CD4-positive, alpha-beta T cell treated with Interleukin-21 for 1 hour (primary cell): ENCODE data around the gene TM4SF1.

Source experiments
- DNase-seq: peaks from one replicate; pipeline ENCODE4 v3.0.0-alpha.2; 2020

The TM4SF1 gene, protein sequence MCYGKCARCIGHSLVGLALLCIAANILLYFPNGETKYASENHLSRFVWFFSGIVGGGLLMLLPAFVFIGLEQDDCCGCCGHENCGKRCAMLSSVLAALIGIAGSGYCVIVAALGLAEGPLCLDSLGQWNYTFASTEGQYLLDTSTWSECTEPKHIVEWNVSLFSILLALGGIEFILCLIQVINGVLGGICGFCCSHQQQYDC

DNA sequence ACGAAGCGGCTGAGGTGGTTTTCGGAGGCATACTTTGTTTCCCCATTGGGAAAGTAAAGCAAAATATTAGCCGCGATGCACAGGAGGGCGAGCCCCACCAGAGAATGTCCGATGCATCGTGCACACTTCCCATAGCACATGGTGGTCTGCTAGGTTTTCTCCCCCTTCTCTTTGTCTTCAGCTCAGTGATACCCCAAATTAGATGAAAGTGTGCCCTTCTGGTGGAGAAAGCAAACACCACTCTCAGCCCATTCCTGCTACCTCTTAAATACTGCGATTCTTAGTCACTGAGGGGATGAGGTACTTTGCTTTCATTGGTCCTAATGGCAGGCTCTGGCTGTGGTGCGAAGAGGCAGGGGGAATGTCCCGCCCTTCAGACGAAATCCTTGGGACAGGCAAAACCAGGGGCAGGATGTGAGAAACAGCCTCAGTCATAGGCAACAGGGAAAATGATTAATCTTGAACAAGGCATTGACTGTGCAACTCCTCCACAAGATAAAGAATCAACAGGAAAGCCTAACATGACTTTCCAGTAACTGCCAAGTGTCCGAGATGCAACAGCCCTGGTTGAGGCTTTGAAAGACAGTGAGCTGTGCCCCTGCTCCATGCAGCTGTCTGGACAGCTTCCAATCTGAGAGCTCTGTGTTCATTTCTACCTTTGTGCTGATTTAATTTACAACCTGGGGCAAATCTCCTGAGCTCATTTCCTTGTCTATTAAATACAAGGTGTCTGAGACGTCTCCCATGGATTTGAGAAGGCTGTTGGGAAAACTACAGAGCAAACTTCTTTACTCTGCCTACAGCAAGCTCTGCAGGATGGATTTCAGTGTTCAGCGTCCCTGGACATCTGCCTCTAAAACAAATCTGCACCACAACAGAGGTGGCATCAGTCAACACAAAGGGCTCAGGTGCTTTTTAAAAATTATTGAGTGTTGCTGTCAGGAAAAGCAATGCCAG lies at the start of gene TM4SF1:
TSS of gene TM4SF1 (minus strand) at position 242 of the 957 bp plus-strand sequence. CDS start at position 140, 102 bp downstream.
- no peak for DNase-seq

GRCh38 chr3:149426325-149426724 lies 48.9 kb upstream of the TM4SF1 start:
- DNase-seq = no peak

DNA sequence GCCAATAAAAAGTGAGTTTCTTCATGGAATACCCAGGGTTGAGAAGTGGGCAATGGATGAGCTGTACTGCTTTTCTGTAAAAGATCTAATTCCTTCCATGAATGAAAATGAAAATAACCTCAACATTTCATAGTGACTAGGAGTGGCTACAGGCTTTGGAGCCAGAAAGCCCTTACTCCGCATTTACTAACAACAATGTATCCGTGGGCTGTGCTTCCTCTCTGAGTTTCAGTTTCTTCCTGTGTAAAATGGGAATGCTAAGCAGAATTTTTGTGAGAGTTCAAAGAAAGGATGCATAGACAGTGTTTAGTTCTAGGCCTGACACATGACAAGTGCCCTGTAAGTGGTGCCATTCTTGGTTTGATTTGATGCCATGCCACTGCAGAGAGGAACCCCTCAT lies 47.5 kb upstream of the TM4SF1 start:
- no peak for DNase-seq

DNA sequence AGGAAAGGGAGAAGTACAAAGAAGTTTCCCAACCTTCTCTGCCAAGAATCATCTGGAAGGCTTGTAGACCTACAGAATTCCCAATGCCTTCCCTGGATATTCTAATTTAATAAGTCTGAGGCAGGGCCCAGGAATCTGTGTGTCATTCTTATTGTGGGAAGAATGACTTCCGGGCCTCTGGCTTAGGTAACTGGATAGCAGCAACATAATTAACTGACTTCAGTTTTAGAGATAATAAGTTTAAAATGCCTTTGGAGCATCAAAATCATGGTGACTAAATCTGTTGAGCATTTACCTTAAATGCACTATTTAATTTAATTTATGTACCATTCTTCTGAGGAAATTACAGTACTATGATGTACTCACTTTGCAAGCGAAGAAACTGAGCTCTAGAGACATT lies 44.3 kb upstream of the TM4SF1 start:
- no peak for DNase-seq

- DNase-seq = no peak
Measured at GRCh38 chr3:149419816-149420215, 42.4 kb upstream of the TM4SF1 start.

DNA sequence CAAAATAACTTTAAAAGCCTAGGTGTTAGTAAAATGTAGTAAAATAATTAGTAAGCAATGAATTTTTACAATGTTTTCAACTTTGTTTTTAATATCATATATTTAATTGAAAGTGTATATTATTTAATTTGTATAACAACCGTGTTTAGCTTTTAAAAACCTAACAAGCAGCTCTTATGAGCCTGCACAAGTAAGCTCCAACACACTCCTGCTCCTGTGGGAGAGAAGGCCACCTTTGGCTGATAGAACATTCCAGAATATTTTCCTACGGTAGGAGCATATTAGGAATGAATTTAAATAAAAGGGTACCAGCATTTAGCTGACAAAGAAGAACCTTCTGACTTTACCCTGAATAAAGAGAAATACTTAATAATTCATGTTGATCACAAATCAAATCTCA lies 40.3 kb upstream of the TM4SF1 start:
- no peak for DNase-seq

DNA sequence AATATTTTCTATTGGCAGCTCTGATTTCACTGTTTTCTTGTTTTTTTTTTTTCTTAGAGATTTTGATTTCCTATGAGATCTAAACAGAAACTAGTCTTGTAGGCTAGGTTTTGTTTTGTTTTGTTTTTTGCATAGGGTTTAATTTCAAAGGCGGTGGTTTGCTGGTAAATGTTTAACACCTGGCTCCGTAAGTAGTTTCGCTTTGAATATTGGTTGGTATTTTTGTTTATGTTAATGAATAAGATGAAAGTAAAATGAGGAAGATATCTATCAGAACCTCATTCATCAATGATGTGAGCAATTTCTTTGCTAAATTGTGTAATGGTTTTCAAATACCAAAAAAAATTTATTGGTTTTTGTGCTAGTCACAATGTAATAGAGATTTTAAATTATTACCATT lies 39.7 kb upstream of the TM4SF1 start:
- DNase-seq = no peak

- no peak for DNase-seq
Measured at GRCh38 chr3:149415484-149415883, 38.0 kb upstream of the TM4SF1 start.

GRCh38 chr3:149414557-149415231 lies 37.2 kb upstream of the TM4SF1 start:
- DNase-seq = no peak

DNA sequence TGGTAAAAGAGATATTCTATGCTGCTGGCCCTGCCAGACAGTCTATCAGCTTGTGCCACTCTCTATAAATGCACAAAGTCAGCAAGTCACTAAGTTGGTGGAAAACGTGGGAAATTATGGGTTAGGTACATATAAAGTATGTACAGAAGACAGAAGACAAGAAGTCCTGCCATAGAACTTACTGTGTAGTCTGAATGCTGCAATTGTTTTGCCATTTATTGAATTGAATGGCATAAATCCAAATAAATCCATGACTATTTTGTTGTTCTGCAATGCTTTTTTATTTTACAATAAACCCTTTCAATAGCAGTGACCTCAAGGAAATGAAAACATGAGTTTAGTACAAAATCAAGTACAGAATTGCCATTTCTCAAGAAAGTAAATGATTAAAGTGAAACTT lies 34.1 kb upstream of the TM4SF1 start:
- no peak for DNase-seq

DNA sequence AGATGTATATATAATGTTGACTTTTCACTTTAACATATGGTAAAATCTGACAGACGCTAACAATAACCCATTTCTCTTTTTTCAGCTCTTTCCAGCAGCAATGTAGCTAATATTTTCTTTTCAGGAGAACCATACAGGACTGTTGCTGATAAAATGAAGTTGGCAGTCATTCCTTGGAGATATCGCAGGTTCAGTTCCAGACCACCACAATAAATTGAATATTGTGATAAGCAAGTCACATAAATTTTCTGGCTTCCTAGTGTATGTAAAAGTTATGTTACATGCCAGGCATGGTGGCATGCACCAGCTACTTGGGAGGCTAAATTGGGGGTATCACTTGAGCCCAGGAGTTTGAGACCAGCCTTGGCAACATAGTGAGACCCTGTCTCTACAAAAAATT lies 31.9 kb upstream of the TM4SF1 start:
- DNase-seq = no peak

DNA sequence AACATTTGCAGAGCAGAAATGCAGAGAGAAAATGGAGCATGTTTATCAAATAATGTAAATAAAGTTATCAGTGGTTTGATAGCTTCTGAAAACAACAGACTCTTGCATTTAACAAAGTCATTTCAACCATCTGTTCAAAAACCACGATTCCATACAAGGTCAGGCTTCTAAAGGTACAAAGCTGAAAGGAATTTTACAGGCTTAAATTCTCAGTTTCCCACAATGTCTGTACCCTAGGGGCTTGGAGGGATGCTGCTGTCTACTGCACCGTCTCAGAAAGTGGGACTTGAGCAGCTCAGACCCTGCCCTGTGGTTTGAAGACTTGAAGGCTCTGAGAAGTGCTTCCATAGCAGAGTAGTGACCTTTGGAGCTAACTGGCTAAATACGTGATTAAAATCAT lies 30.4 kb upstream of the TM4SF1 start:
- no peak for DNase-seq

- no peak for DNase-seq
Measured at GRCh38 chr3:149406244-149406752, 28.8 kb upstream of the TM4SF1 start.

DNA sequence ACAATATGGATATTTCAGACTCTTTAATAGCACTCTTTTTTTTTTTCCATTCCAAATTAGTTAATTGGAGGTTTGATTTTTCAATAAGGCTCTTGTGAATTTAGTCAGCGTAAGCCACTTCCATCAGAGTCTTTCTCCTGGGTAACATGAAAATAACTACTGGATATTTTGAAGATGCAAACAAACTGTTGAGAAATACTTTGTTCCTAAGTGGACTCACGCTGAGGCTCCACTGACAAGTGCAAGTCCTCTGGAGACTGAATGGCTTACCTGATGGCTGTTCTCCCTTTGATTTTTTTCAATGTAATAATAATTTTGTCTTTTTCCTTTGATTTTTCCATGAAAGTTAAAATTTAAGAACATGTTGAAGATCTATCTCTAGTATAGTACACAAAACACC lies 26.0 kb upstream of the TM4SF1 start:
- no peak for DNase-seq

DNA sequence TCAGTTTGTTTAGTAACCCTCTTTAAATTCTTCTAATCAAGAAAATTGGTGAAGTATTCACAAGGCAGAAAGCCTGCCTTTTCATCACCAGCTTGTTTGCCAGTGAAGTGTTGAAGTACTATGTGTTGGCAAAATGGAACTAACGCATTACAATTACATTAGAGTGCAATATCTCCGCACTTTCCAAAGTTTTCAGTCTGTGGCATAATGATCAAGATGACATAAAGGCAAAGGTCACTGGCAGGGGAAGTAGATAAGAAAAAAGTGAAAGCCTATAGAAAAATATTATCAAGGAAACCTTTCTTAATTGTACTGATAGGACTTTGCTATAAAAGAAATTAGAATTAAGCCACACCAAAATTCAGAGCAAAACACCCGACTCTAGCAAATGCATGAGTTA lies 25.0 kb upstream of the TM4SF1 start:
- DNase-seq = no peak

DNA sequence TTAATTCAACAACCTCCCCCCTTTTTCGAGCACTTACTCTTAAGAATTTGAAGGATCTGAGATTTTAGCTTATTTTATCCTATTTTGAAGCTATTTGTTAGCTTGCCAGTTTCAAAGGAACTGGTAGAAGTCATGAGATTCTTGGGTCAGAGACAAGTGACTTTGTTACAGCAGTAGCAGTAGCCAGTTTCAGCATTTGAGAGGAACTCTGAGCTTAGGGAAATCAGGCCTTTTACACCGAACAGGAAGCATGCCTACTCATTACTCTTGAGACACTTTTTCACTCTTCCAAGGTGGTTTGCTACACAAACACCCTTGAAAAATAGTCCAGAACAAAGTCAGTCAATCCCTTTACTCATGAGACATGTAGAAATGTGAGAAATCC lies 24.5 kb upstream of the TM4SF1 start:
- DNase-seq = no peak

DNA sequence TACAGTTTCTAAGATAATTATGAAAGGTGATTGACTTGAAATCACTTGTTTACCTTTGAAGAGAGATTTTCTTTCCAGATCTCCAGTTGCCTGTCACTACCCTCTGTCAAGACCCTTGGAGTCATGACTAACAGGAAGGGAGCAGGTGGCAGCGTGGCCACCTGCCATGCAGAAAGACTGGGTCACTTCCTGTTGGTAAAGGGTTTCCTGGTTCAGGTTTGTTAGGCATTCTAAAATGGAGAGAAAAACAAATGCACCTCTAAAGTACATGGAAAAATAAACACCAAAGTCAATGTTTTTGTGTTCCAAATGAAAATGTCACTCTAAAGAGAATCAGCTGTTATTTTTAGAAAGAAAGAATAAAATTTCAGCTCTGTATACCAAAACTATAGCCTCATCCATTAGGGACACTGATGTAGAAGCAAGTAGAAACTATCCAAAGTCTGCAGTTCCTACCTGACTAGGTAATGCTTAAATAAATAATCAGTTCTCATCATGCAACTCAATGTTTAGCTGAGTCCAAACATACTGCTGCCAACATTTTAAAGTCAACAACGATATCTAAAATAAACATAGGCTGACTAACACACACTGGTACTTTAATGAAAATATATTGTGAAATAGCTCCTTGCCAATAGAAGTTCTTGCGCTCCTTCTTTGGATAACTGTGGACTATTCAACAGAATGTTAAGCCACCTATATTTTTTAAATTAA lies 23.9 kb upstream of the TM4SF1 start:
- DNase-seq = no peak

GRCh38 chr3:149400645-149401044 lies 23.2 kb upstream of the TM4SF1 start:
- no peak for DNase-seq

DNA sequence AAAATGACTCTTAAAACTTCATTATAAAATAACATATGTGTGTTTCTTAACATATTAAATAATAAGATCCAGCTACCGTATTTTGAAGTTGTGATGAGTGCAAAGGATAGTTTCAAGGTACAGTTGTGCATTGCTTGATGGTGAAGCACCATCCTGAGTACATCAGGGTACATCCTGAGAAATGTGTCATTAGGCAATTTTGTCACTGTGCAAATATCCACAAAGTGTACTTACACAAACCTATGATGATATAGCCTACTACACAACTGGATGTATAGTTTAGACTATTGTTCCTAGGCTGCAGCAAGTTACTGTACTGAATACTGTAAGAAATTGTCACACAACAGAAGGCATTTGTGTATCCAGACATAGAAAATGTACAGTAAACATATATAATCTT lies 20.8 kb upstream of the TM4SF1 start:
- no peak for DNase-seq

DNA sequence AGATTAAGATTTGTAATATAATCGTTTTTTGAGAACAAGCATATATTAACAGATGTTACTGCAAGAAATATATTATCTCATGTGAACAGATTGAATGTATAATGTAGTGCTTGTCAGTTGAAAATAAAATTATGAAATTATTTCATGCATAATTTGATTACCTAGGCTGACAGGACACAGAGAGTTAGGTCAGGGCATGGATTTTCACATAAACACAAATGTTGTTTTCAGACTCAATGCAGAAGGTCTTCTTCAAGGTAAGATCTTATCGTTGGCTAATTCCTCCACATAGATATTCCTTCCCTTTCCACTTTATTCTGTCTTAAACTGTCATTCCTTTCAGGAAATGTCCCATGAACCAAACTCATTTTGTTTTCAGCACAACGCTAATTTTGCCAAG lies 20.1 kb upstream of the TM4SF1 start:
- no peak for DNase-seq

DNA sequence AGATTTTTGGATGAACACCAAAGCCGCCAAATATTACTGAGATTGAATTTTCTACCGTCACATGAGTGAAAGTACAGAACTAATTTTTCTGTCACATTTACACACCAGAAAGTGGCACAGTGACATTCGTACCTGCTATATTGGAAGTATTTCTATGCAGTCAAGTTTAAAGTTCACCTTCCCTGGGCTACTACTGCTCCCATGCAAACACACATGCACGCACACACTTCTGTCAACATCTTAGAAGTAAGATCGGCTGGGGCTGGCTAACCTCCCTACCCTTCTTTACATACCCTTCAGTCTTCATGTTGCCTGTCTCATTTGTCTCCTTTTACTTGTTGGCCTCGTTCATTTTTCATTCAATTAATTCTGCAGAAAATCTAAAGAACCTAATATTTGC lies 19.0 kb upstream of the TM4SF1 start:
- DNase-seq = no peak

- DNase-seq = no peak
Measured at GRCh38 chr3:149395107-149396089, 17.9 kb upstream of the TM4SF1 start.
